Astrocyte (in vitro differentiated cells and primary cell): ENCODE measurements around the gene GGT5. TPM values are rescaled to one million over a fixed set of nuclear protein-coding genes. Genes with fewer than 3 reads are reported as not detected.
"Not testable (repeated sequence)": the region's sequence is repeated elsewhere in the genome, so short reads cannot be mapped to it uniquely, and the experiment has no call there.

Experiments used
- DNase-seq: peaks from one replicate; pipeline ENCODE4 v3.0.0-alpha.2; 2010; ENCODE audit warnings: low read depth
- FAIRE-seq: peaks from 2 replicates; lab custom pipeline; 2011; peaks lifted over from hg19 to GRCh38; lab: Jason Lieb, UNC
- H2AFZ ChIP-seq: 2 replicates; pipeline ENCODE4 v1.6.0; 2012; ENCODE audit warnings: low read depth, low read length, inconsistent platforms
- H3K27ac ChIP-seq: 2 replicates; pipeline ENCODE4 v1.5.1; 2011; ENCODE audit warnings: low read depth, low read length, inconsistent platforms
- H3K27me3 ChIP-seq: 2 replicates; pipeline ENCODE4 v1.6.0; 2011; ENCODE audit warnings: low read length, inconsistent platforms; ENCODE audit not compliant: insufficient read depth
- H3K36me3 ChIP-seq: 2 replicates; pipeline ENCODE4 v1.5.1; 2011; ENCODE audit warnings: low read length, inconsistent platforms; ENCODE audit not compliant: insufficient read depth
- H3K4me1 ChIP-seq: 2 replicates; pipeline ENCODE4 v1.5.1; 2011; ENCODE audit warnings: low read length, inconsistent platforms; ENCODE audit not compliant: insufficient read depth
- H3K4me2 ChIP-seq: 2 replicates; pipeline ENCODE4 v1.6.0; 2012; ENCODE audit warnings: low read length, inconsistent platforms
- H3K4me3 ChIP-seq: 2 replicates; pipeline ENCODE4 v1.5.1; 2011; ENCODE audit warnings: low read depth, mild to moderate bottlenecking, low read length, inconsistent platforms; ENCODE audit not compliant: insufficient read depth
- H3K79me2 ChIP-seq: 2 replicates; pipeline ENCODE4 v1.6.0; 2012; ENCODE audit warnings: mild to moderate bottlenecking, low read length, inconsistent platforms; ENCODE audit not compliant: insufficient read depth
- H3K9ac ChIP-seq: 2 replicates; pipeline ENCODE4 v1.6.0; 2012; ENCODE audit warnings: mild to moderate bottlenecking, low read length, inconsistent platforms
- H3K9me3 ChIP-seq: 2 replicates; pipeline ENCODE4 v1.5.1; 2012; ENCODE audit warnings: low read depth, mild to moderate bottlenecking, low read length, inconsistent platforms; ENCODE audit not compliant: insufficient read depth
- H4K20me1 ChIP-seq: 2 replicates; pipeline ENCODE4 v1.6.0; 2012; ENCODE audit warnings: low read length, inconsistent platforms; ENCODE audit not compliant: insufficient read depth
- H3K27ac Mint-ChIP-seq: one replicate; pipeline ENCODE4 v1.8.0; 2021; ENCODE audit warnings: mild to moderate bottlenecking, mixed read lengths; ENCODE audit not compliant: unreplicated experiment
- H3K27me3 Mint-ChIP-seq: one replicate; pipeline ENCODE4 v1.8.0; 2021; ENCODE audit warnings: low read depth, mixed read lengths; ENCODE audit not compliant: unreplicated experiment
- H3K36me3 Mint-ChIP-seq: one replicate; pipeline ENCODE4 v1.8.0; 2021; ENCODE audit warnings: low read depth, mixed read lengths; ENCODE audit not compliant: unreplicated experiment
- H3K4me1 Mint-ChIP-seq: one replicate; pipeline ENCODE4 v1.8.0; 2021; ENCODE audit warnings: low read depth, mixed read lengths; ENCODE audit not compliant: unreplicated experiment
- H3K4me3 Mint-ChIP-seq: one replicate; pipeline ENCODE4 v1.8.0; 2021; ENCODE audit warnings: mild to moderate bottlenecking, moderate library complexity, mixed read lengths; ENCODE audit not compliant: unreplicated experiment
- H3K9me3 Mint-ChIP-seq: one replicate; pipeline ENCODE4 v1.8.0; 2021; ENCODE audit warnings: mild to moderate bottlenecking, mixed read lengths; ENCODE audit not compliant: unreplicated experiment
- CTCF ChIP-seq: IDR thresholded peaks from 2 replicates; pipeline ENCODE4 v1.5.1; 2011; ENCODE audit warnings: low read depth, mild to moderate bottlenecking, inconsistent platforms, low read length, moderate library complexity; ENCODE audit not compliant: insufficient read depth
- EZH2 ChIP-seq: IDR thresholded peaks from 2 replicates; pipeline ENCODE4 v1.6.1; 2012; ENCODE audit warnings: mild to moderate bottlenecking, low read length, inconsistent platforms; ENCODE audit not compliant: insufficient read depth
- total RNA-seq: library from RNA; stranded (reverse); gene quantifications from 2 replicates; pipeline ENCODE4 v1.2.1, GENCODE V29; 2021

The GGT5 gene
- total RNA-seq, 1 donor from 2014 or later: 0.64 TPM

DNA sequence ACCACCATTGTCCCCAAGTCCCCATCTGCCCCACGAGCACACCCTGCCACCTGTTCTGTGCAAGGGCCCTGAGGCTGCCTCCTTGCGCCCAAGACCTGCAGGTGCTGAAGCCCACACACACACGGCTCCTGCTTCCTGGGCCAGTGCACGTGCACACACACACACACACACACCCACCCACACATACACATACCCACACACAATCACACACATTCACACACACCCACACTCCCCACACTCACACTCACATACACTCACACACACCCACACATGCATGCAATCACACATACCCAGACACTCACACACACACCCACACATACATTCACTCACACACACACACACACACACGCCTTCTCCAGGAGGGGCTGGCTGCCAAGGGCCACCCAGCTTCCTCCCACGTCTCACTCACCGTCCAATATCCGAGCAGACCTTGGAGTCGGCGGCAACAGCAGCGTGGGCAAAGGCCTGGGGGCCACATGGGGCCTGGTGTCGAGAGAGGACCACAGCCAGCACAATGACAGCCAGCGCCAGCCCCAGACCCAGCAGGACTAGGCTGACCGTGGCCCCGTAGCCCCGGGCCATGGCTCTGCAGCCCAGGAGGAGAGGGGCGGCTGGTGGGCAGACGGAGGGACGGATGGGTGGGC is 616 bp downstream of the GGT5 start:
- Histone ChIP-seq H4K20me1 (no peaks in the 10 kb centered on the region), H3K27me3 (no peaks in the 10 kb centered on the region), H3K4me1 (peaks cover 41% of the 10 kb centered on the region), H3K4me2 (peak overlapping the region; percentile 72), H3K9me3 (no peaks in the 10 kb centered on the region), H2AFZ (no peak overlapping the region), H3K9ac (peak overlapping the region; percentile 6), H3K27ac (no peak overlapping the region), H3K4me3 (no peak overlapping the region), H3K79me2 (no peaks in the 10 kb centered on the region), H3K36me3 (no peaks in the 10 kb centered on the region)
- TF ChIP-seq EZH2 (no peak), CTCF (no peak)
- no peak overlapping the region for H3K4me3 Mint-ChIP-seq
- DNase-seq (peak; percentile 61), FAIRE-seq (no peak)
- H3K27me3 Mint-ChIP-seq: no peaks in the 10 kb centered on the region
- no peak overlapping the region for H3K27ac Mint-ChIP-seq
- H3K36me3 Mint-ChIP-seq: no peaks in the 10 kb centered on the region
- H3K4me1 Mint-ChIP-seq: peaks cover 17% of the 10 kb centered on the region
- H3K9me3 Mint-ChIP-seq: no peaks in the 10 kb centered on the region

DNA sequence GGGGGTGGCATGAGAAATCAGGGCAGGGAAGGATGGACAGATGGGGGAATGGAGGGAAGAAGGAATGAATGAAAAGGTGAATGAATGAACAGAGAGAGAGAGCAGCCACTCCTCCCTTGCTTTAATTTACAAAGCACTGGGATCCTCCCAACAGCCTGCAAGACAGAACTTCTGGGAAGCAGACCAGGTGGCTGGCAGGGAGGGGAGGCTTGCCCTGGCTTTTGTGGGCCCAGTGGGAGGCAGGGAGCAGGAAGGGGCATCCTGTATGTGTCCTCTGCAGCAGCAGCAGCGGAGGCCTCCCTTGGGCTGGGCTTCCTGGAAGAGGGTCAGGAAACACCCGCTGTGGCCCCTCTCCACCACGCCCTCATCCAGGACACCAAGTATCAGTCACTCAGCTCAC is 1.5 kb downstream of the GGT5 start:
- peak overlapping the region; percentile 48 for H3K4me2 ChIP-seq
- not testable (repeated sequence) for H3K36me3 Mint-ChIP-seq, FAIRE-seq, H3K79me2 ChIP-seq, H3K27me3 Mint-ChIP-seq, DNase-seq, H3K9me3 Mint-ChIP-seq, H3K27ac Mint-ChIP-seq, H2AFZ ChIP-seq, H3K27ac ChIP-seq, H3K9ac ChIP-seq, H3K9me3 ChIP-seq, H3K4me3 Mint-ChIP-seq, H3K4me3 ChIP-seq, H3K36me3 ChIP-seq, H4K20me1 ChIP-seq, H3K27me3 ChIP-seq
- peaks cover 17% of the 10 kb centered on the region for H3K4me1 Mint-ChIP-seq
- H3K4me1 ChIP-seq: peaks cover 41% of the 10 kb centered on the region

DNA sequence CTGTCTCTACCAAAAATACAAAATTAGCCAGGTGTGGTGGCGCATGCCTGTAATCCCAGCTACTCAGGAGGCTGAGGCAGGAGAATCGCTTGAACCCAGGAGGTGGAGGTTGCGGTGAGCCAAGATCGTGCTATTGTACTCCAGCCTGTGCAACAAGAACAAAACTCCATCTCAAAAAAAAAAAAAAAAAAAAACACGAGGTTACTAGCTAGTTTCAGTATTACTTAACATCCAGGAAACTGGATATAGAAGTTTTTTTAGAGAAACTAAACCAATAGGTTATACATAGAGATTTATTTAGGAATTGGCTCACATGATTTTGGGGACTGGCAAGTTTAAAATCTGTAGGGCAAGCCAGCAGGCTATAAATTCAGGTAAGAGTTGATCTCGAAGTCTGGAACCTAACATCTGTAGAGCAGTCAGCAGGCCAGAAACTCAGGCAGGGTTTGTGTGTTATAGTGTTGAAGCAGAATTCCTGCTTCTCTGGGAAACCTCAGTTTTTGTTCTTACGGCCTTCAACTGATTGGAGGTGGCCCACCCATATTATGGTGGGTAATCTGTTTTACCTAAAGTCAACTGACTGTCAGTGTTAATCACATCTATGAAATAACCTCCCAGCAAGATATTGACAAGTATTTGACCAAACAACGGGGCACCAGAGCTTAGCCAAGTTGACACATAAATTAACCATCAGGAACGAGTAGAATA is 3.7 kb downstream of the GGT5 start:
- H3K27ac ChIP-seq, H3K27me3 Mint-ChIP-seq, H3K4me3 Mint-ChIP-seq, H3K27ac Mint-ChIP-seq, H3K4me3 ChIP-seq, H3K36me3 Mint-ChIP-seq, H3K4me2 ChIP-seq, H3K27me3 ChIP-seq, FAIRE-seq, H2AFZ ChIP-seq, H3K9ac ChIP-seq, H3K9me3 ChIP-seq, H4K20me1 ChIP-seq, H3K9me3 Mint-ChIP-seq, H3K79me2 ChIP-seq, H3K36me3 ChIP-seq, DNase-seq: not testable (repeated sequence)
- H3K4me1 ChIP-seq: peaks cover 28% of the 10 kb centered on the region
- H3K4me1 Mint-ChIP-seq: peaks cover 14% of the 10 kb centered on the region
